ENCODE data around the gene KMO.

DNA sequence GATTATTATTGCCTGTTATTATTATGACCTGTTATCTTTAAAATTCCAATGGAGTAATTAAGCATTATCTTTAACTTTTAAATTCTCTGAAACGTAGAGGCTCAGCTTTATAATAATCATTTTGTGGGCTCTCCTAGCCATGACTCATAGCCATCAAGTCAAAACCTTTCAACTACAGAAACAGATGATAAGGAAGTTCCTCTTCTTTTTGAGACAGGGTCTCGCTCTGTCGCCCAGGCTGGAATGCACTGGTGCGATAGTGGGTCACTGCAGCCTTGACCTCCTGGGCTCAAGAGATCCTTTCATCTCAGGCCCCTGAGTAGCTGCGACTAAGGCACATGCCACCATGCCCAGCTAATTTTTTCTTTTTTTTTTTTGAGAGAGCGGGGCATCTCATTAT, 64.5 kb downstream of the KMO start:
- TF ChIP-seq, protein P1, sequence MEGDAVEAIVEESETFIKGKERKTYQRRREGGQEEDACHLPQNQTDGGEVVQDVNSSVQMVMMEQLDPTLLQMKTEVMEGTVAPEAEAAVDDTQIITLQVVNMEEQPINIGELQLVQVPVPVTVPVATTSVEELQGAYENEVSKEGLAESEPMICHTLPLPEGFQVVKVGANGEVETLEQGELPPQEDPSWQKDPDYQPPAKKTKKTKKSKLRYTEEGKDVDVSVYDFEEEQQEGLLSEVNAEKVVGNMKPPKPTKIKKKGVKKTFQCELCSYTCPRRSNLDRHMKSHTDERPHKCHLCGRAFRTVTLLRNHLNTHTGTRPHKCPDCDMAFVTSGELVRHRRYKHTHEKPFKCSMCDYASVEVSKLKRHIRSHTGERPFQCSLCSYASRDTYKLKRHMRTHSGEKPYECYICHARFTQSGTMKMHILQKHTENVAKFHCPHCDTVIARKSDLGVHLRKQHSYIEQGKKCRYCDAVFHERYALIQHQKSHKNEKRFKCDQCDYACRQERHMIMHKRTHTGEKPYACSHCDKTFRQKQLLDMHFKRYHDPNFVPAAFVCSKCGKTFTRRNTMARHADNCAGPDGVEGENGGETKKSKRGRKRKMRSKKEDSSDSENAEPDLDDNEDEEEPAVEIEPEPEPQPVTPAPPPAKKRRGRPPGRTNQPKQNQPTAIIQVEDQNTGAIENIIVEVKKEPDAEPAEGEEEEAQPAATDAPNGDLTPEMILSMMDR (IDR thresholded peaks at IDR 0.05; ENCODE audit: insufficient read depth, low read length, poor library complexity, severe bottlenecking): no peak
- TF ChIP-seq EZH2phosphoT487 (conservative IDR thresholded peaks at IDR 0.05; ENCODE audit: low read length): no peak

All from SU-DHL-6 (cell line).